GM19463 (cell line): ENCODE results near the gene RASAL1.
"Not testable (repeated sequence)": the region's sequence is repeated elsewhere in the genome, so short reads cannot be mapped to it uniquely, and the experiment has no call there.

Source experiments
- ATAC-seq: cut with Tn5 transposase; IDR thresholded peaks from one replicate; pipeline ENCODE4 v1.9.1; 2021; ENCODE audit warnings: mild to moderate bottlenecking, moderate library complexity; ENCODE audit not compliant: unreplicated experiment

The RASAL1 gene

GRCh38 chr12:113118142-113118541, 17.4 kb downstream of the RASAL1 start:
- ATAC-seq: no peak

- not testable (repeated sequence) for ATAC-seq
Observed at GRCh38 chr12:113117684-113118083, 17.9 kb downstream of the RASAL1 start.

GRCh38 chr12:113116875-113117274, 18.7 kb downstream of the RASAL1 start:
- no peak for ATAC-seq

- ATAC-seq: no peak
Observed at GRCh38 chr12:113115455-113116126, 20.0 kb downstream of the RASAL1 start.

- ATAC-seq: no peak
Observed at GRCh38 chr12:113114447-113115178, 20.9 kb downstream of the RASAL1 start.

- no peak for ATAC-seq
Observed at GRCh38 chr12:113113397-113113796, 22.2 kb downstream of the RASAL1 start.

GRCh38 chr12:113112043-113112899, 23.3 kb downstream of the RASAL1 start:
- ATAC-seq: no peak

GRCh38 chr12:113111247-113111646, 24.3 kb downstream of the RASAL1 start:
- no peak for ATAC-seq

- no peak for ATAC-seq
Observed at GRCh38 chr12:113109872-113110599, 25.5 kb downstream of the RASAL1 start.

GRCh38 chr12:113109360-113109759, 26.2 kb downstream of the RASAL1 start:
- no peak for ATAC-seq

- no peak for ATAC-seq
Observed at GRCh38 chr12:113108308-113108707, 27.3 kb downstream of the RASAL1 start.

GRCh38 chr12:113106361-113106760, 29.2 kb downstream of the RASAL1 start:
- no peak for ATAC-seq

GRCh38 chr12:113105606-113106271, 29.8 kb downstream of the RASAL1 start:
- ATAC-seq: no peak

GRCh38 chr12:113104953-113105510, 30.5 kb downstream of the RASAL1 start:
- no peak for ATAC-seq

GRCh38 chr12:113103756-113104450, 31.7 kb downstream of the RASAL1 start:
- ATAC-seq: no peak

GRCh38 chr12:113102811-113103210, 32.8 kb downstream of the RASAL1 start:
- no peak for ATAC-seq

- no peak for ATAC-seq
Observed at GRCh38 chr12:113101751-113102150, 33.8 kb downstream of the RASAL1 start.

GRCh38 chr12:113099764-113100163, 35.8 kb downstream of the RASAL1 start:
- no peak for ATAC-seq

- no peak for ATAC-seq
Observed at GRCh38 chr12:113099364-113099763, 36.2 kb downstream of the RASAL1 start.
